H9 (cell line): ENCODE results near the gene EFNA5. TPM values are rescaled to one million over a fixed set of nuclear protein-coding genes. Genes with fewer than 3 reads are reported as not detected.
A peak's percentile ranks its signal among the peaks of the same experiment; 100 is the strongest.

ENCODE experiments used
- DNase-seq: peaks from one replicate; pipeline ENCODE4 v3.0.0-alpha.2; 2017
- H2AFZ ChIP-seq: one replicate; pipeline ENCODE4 v1.6.1; 2013; ENCODE audit warnings: mild to moderate bottlenecking, low read length, control low read depth, moderate library complexity
- H2AK5ac ChIP-seq: 2 replicates; pipeline ENCODE4 v1.6.1; 2013; ENCODE audit warnings: low read length, control low read depth, mixed read lengths; ENCODE audit not compliant: insufficient read length
- H2BK120ac ChIP-seq: one replicate; pipeline ENCODE4 v1.6.1; 2013; ENCODE audit warnings: low read depth, mild to moderate bottlenecking, low read length, control low read depth, inconsistent platforms; ENCODE audit not compliant: poor library complexity, severe bottlenecking
- H2BK12ac ChIP-seq: 2 replicates; pipeline ENCODE4 v1.6.1; 2013; ENCODE audit warnings: low read length, control low read depth, mixed read lengths, low read depth; ENCODE audit not compliant: insufficient read length
- H2BK15ac ChIP-seq: 2 replicates; pipeline ENCODE4 v1.6.1; 2013; ENCODE audit warnings: low read depth, low read length, control low read depth
- H2BK20ac ChIP-seq: one replicate; pipeline ENCODE4 v1.6.1; 2013; ENCODE audit warnings: low read depth, mild to moderate bottlenecking, low read length, control low read depth, inconsistent platforms; ENCODE audit not compliant: poor library complexity, severe bottlenecking
- H2BK5ac ChIP-seq: 2 replicates; pipeline ENCODE4 v1.6.1; 2013; ENCODE audit warnings: low read length, control low read depth, mixed read lengths; ENCODE audit not compliant: insufficient read length
- H3K14ac ChIP-seq: 2 replicates; pipeline ENCODE4 v1.6.1; 2013; ENCODE audit warnings: low read length, control low read depth; ENCODE audit not compliant: insufficient read depth
- H3K18ac ChIP-seq: 2 replicates; pipeline ENCODE4 v1.6.1; 2013; ENCODE audit warnings: low read depth, mild to moderate bottlenecking, mixed read lengths, low read length, control low read depth; ENCODE audit not compliant: insufficient read length
- H3K23ac ChIP-seq: 2 replicates; pipeline ENCODE4 v1.6.1; 2013; ENCODE audit warnings: low read length, control low read depth, mixed read lengths, low read depth; ENCODE audit not compliant: insufficient read length
- H3K23me2 ChIP-seq: 2 replicates; pipeline ENCODE4 v1.6.1; 2013; ENCODE audit warnings: low read depth, mild to moderate bottlenecking, mixed read lengths, low read length, control low read depth; ENCODE audit not compliant: insufficient read length, poor library complexity, severe bottlenecking
- H3K27ac ChIP-seq: 2 replicates; pipeline ENCODE4 v1.5.1; 2013; ENCODE audit warnings: low read length, control low read depth, mixed read lengths, low read depth; ENCODE audit not compliant: insufficient read length
- H3K27me3 ChIP-seq: 2 replicates; pipeline ENCODE4 v1.6.1; 2013; ENCODE audit warnings: low read length, control low read depth, inconsistent platforms; ENCODE audit not compliant: insufficient read depth
- H3K4ac ChIP-seq: 2 replicates; pipeline ENCODE4 v1.6.1; 2013; ENCODE audit warnings: low read depth, mild to moderate bottlenecking, control low read depth, inconsistent platforms, low read length, moderate library complexity
- H3K4me1 ChIP-seq: 2 replicates; pipeline ENCODE4 v1.6.1; 2013; ENCODE audit warnings: low read length, control low read depth, inconsistent platforms; ENCODE audit not compliant: insufficient read depth
- H3K4me2 ChIP-seq: 2 replicates; pipeline ENCODE4 v1.6.1; 2013; ENCODE audit warnings: low read length, control low read depth, mixed read lengths; ENCODE audit not compliant: insufficient read length, insufficient read depth
- H3K56ac ChIP-seq: 2 replicates; pipeline ENCODE4 v1.6.1; 2013; ENCODE audit warnings: low read depth, mild to moderate bottlenecking, mixed read lengths, low read length, control low read depth; ENCODE audit not compliant: insufficient read length
- H3K79me1 ChIP-seq: 2 replicates; pipeline ENCODE4 v1.6.1; 2013; ENCODE audit warnings: low read depth, mild to moderate bottlenecking, moderate library complexity, low read length, control low read depth, inconsistent platforms; ENCODE audit not compliant: insufficient read depth, poor library complexity, severe bottlenecking
- H3K79me2 ChIP-seq: 2 replicates; pipeline ENCODE4 v1.6.1; 2013; ENCODE audit warnings: low read length, control low read depth, inconsistent platforms; ENCODE audit not compliant: insufficient read depth
- H3K9ac ChIP-seq: 2 replicates; pipeline ENCODE4 v1.6.1; 2013; ENCODE audit warnings: low read length, control low read depth, mixed read lengths; ENCODE audit not compliant: insufficient read length; ENCODE audit errors: extremely low read depth
- H3K9me3 ChIP-seq: one replicate; pipeline ENCODE4 v1.6.1; 2013; ENCODE audit warnings: low read depth, low read length, inconsistent platforms; ENCODE audit not compliant: control insufficient read depth
- H3T11ph ChIP-seq: one replicate; pipeline ENCODE4 v1.6.1; 2013; ENCODE audit warnings: mild to moderate bottlenecking, low read length, control low read depth, inconsistent platforms
- H4K20me1 ChIP-seq: one replicate; pipeline ENCODE4 v1.6.1; 2013; ENCODE audit not compliant: control insufficient read depth, insufficient read length, insufficient read depth
- H4K5ac ChIP-seq: 2 replicates; pipeline ENCODE4 v1.6.1; 2013; ENCODE audit warnings: low read depth, mild to moderate bottlenecking, mixed read lengths, low read length, control low read depth; ENCODE audit not compliant: insufficient read length
- H4K8ac ChIP-seq: replicated peaks from 2 replicates; pipeline ENCODE4 v1.6.1; 2013; ENCODE audit warnings: low read length, control low read depth, mixed read lengths, low read depth; ENCODE audit not compliant: insufficient read length
- H4K91ac ChIP-seq: 2 replicates; pipeline ENCODE4 v1.6.1; 2013; ENCODE audit warnings: low read depth, mild to moderate bottlenecking, moderate library complexity, mixed read lengths, low read length, control low read depth; ENCODE audit not compliant: insufficient read length
- H3K27ac Mint-ChIP-seq, 3 experiments: 2 replicates in 2 of 3; 3 replicates in 1 of 3; pipeline ENCODE4 v1.8.0; 2020 to 2021; ENCODE audit warnings: mixed read lengths in 3 of 3, mild to moderate bottlenecking in 1 of 3, moderate library complexity in 1 of 3
- H3K27me3 Mint-ChIP-seq: 2 replicates; pipeline ENCODE4 v1.8.0; 2021; ENCODE audit warnings: low read depth, mild to moderate bottlenecking, moderate library complexity, mixed read lengths
- H3K36me3 Mint-ChIP-seq, 3 experiments: 2 replicates in 2 of 3; 3 replicates in 1 of 3; pipeline ENCODE4 v1.8.0; 2020 to 2021; ENCODE audit warnings: low read depth in 3 of 3, mixed read lengths in 3 of 3; ENCODE audit not compliant: insufficient read depth in 1 of 3
- H3K4me1 Mint-ChIP-seq, 2 experiments: 2 replicates each; pipeline ENCODE4 v1.8.0; 2020; ENCODE audit warnings: mixed read lengths in 2 of 2
- H3K4me3 Mint-ChIP-seq, 2 experiments: 2 replicates in 1 of 2; 3 replicates in 1 of 2; pipeline ENCODE4 v1.8.0; 2020 to 2021; ENCODE audit warnings: mild to moderate bottlenecking in 2 of 2, mixed read lengths in 2 of 2, moderate library complexity in 1 of 2
- H3K9me3 Mint-ChIP-seq, 2 experiments: 2 replicates in 1 of 2; 3 replicates in 1 of 2; pipeline ENCODE4 v1.8.0; 2020; ENCODE audit warnings: mild to moderate bottlenecking in 2 of 2, mixed read lengths in 2 of 2, moderate library complexity in 1 of 2
- CTCF ChIP-seq: fragments of 200-600 bp; sonication (generic); conservative IDR thresholded peaks from 3 replicates; pipeline ENCODE4 v1.8.0; 2021; ENCODE audit warnings: antibody characterized with exemption, mild to moderate bottlenecking
- WGBS: extraction: QIAGEN DNeasy Blood & Tissue Kit; methylation state at CpG from one replicate; pipeline ENCODE4 v1.1.7; 2013; ENCODE audit warnings: missing lambda C conversion rate, low lambda C conversion rate, mixed read lengths; ENCODE audit not compliant: insufficient read length; ENCODE audit errors: extremely low coverage; 5-methylcytosine and 5-hydroxymethylcytosine counted together
- total RNA-seq: library from RNA; stranded (reverse); gene quantifications from 2 replicates; pipeline ENCODE4 v1.2.1, GENCODE V29; 2021

EFNA5 gene
- total RNA-seq, 1 experiment from 2014 or later = 20.4 TPM

- Mint-ChIP-seq H3K27me3 (no peaks in the 10 kb centered on the region), H3K36me3 (peaks cover 2 to 14% (median 3%) of the 10 kb centered on the region in 3 experiments; a peak in 5 of 7 replicates), H3K9me3 (peaks cover 13 to 18% of the 10 kb centered on the region in 2 experiments; a peak in 4 of 5 replicates), H3K27ac (peak overlapping the region in 1 of 3 experiments; percentile 80; a peak in 2 of 7 replicates), H3K4me3 (peak overlapping the region in 1 of 2 experiments; percentile 23; a peak in 1 of 5 replicates), H3K4me1 (peaks cover 13 to 14% of the 10 kb centered on the region in 2 experiments)
- no peak overlapping the region for H3K9ac ChIP-seq
- no peak overlapping the region for H2BK5ac ChIP-seq
- H3K4me2 ChIP-seq = no peak overlapping the region
- no peaks in the 10 kb centered on the region; the same call in 1 of the 2 replicates for H3K4me1 ChIP-seq
- H2BK120ac ChIP-seq = no peak overlapping the region
- no peak overlapping the region for H3K14ac ChIP-seq
- H3K18ac ChIP-seq = no peak overlapping the region
- no peak overlapping the region for H3K27ac ChIP-seq
- no peak for TF ChIP-seq CTCF
- no peak overlapping the region for H4K5ac ChIP-seq
- H2BK12ac ChIP-seq = no peak overlapping the region
- no peak overlapping the region for H2BK15ac ChIP-seq
- no CpG with 5 or more reads among the region's 5 CpGs for WGBS
- H3K4ac ChIP-seq = no peak overlapping the region
- no peaks in the 10 kb centered on the region for H3K79me1 ChIP-seq
- no peak overlapping the region for H3K56ac ChIP-seq
- no peaks in the 10 kb centered on the region for H3K23me2 ChIP-seq
- no peaks in the 10 kb centered on the region for H3K27me3 ChIP-seq
- H4K91ac ChIP-seq = no peak overlapping the region
- no peak overlapping the region for H2AFZ ChIP-seq
- H4K8ac ChIP-seq = no peak overlapping the region
- H3K79me2 ChIP-seq = no peaks in the 10 kb centered on the region
- H4K20me1 ChIP-seq = no peaks in the 10 kb centered on the region
- no peak overlapping the region for H2AK5ac ChIP-seq
- DNase-seq = no peak
- H3T11ph ChIP-seq = no peak overlapping the region
- H3K23ac ChIP-seq = no peak overlapping the region
- no peaks in the 10 kb centered on the region for H3K9me3 ChIP-seq
- no peak overlapping the region for H2BK20ac ChIP-seq
Measured at GRCh38 chr5:107705402-107706014, 34.8 kb upstream of the EFNA5 start.
